B cell (primary cell): Measurements from ENCODE around the gene CPS1. TPM values are rescaled to one million over a fixed set of nuclear protein-coding genes. Genes with fewer than 3 reads are reported as not detected.

Source experiments
- ATAC-seq: fragments of 200-7000 bp; cut with Tn5 transposase; one replicate; pipeline ENCODE4 v1.10.0; 2021; ENCODE audit warnings: low read depth, mild to moderate bottlenecking, moderate number of reproducible peaks, moderate library complexity
- CTCF ChIA-PET: fragments of 350-600 bp; sonication (Branson Sonifier 250); formaldehyde crosslinking; loops from one replicate; lab custom pipeline; 2021; ENCODE audit warnings: antibody characterized with exemption, inconsistent platforms; lab: Charles Lee
- POLR2A ChIA-PET: fragments of 350-600 bp; sonication (Branson Sonifier 250); formaldehyde crosslinking; loops from one replicate; lab custom pipeline; 2021; ENCODE audit warnings: antibody characterized with exemption; lab: Charles Lee
- DNase-seq: peaks from one replicate; pipeline ENCODE4 v3.0.0; 2013
- H2AFZ ChIP-seq: 2 replicates; pipeline ENCODE4 v1.6.1; 2012; ENCODE audit warnings: mild to moderate bottlenecking, low read depth, low read length; ENCODE audit not compliant: insufficient read depth, poor library complexity, severe bottlenecking
- H3K27ac ChIP-seq, 2 donors: 1 replicate in 1 of 2; 2 replicates in 1 of 2; pipeline ENCODE4 v1.5.1; 2012 to 2013; ENCODE audit warnings: low read length in 2 of 2, mild to moderate bottlenecking in 2 of 2, moderate library complexity in 1 of 2
- H3K27me3 ChIP-seq, 4 experiments: fragments of 200-600 bp in 1 of 4; sonication (generic) in 1 of 4; replicated peaks in 1 of 4; 1 replicate in 2 of 4; 2 replicates in 2 of 4; pipeline versions ENCODE4 v1.6.1 to v1.7.0; 2013 to 2016; ENCODE audit warnings: low read length in 3 of 4, mild to moderate bottlenecking in 2 of 4, mixed read lengths in 1 of 4, moderate library complexity in 1 of 4; ENCODE audit not compliant: insufficient read depth in 4 of 4, control insufficient read depth in 3 of 4; ENCODE audit errors: control extremely low read depth in 1 of 4
- H3K36me3 ChIP-seq, 2 experiments: replicated peaks in 1 of 2; 1 replicate in 1 of 2; 2 replicates in 1 of 2; pipeline versions ENCODE4 v1.6.1 to v1.7.1; 2013; ENCODE audit warnings: low read length in 1 of 2; ENCODE audit not compliant: insufficient read depth in 2 of 2, control insufficient read depth in 1 of 2; ENCODE audit errors: control extremely low read depth in 1 of 2, extremely low read depth in 1 of 2
- H3K4me1 ChIP-seq, 2 donors: fragments of 200-600 bp in 1 of 2; sonication (generic) in 1 of 2; 1 replicate in 1 of 2; 2 replicates in 1 of 2; pipeline versions ENCODE4 v1.5.1 to v1.6.1; 2013 to 2017; ENCODE audit warnings: low read length in 2 of 2; ENCODE audit not compliant: control insufficient read depth in 2 of 2, insufficient read depth in 2 of 2
- H3K4me2 ChIP-seq: replicated peaks from 2 replicates; pipeline ENCODE3; 2012; ENCODE audit warnings: mild to moderate bottlenecking, low read depth, low read length; ENCODE audit not compliant: poor library complexity, severe bottlenecking
- H3K4me3 ChIP-seq, 5 experiments: fragments of 200-600 bp in 1 of 5; sonication (generic) in 1 of 5; 1 replicate in 3 of 5; 2 replicates in 2 of 5; pipeline versions ENCODE4 v1.5.1 to v1.7.0; 2011 to 2016; ENCODE audit warnings: low read length in 4 of 5, mild to moderate bottlenecking in 4 of 5, low read depth in 2 of 5, control low read depth in 1 of 5, moderate library complexity in 1 of 5; ENCODE audit not compliant: insufficient read depth in 1 of 5; ENCODE audit errors: control extremely low read depth in 1 of 5, extremely low read depth in 1 of 5
- H3K79me2 ChIP-seq: fragments of 200-600 bp; sonication (generic); one replicate; pipeline ENCODE4 v1.6.0; 2016; ENCODE audit warnings: low read length; ENCODE audit not compliant: control insufficient read depth, insufficient read depth
- H3K9ac ChIP-seq: fragments of 200-600 bp; sonication (generic); 2 replicates; pipeline ENCODE4 v1.6.1; 2017; ENCODE audit warnings: mild to moderate bottlenecking, low read length, moderate library complexity
- H3K9me3 ChIP-seq, 3 donors: one replicate each; pipeline versions ENCODE4 v1.6.1 to v1.7.1; 2013; ENCODE audit warnings: low read length in 2 of 3; ENCODE audit not compliant: control insufficient read depth in 2 of 3, insufficient read depth in 1 of 3; ENCODE audit errors: control extremely low read depth in 1 of 3
- H4K20me1 ChIP-seq: 2 replicates; pipeline ENCODE4 v1.6.0; 2012; ENCODE audit warnings: mild to moderate bottlenecking, low read length; ENCODE audit not compliant: insufficient read depth, control insufficient read depth, poor library complexity, severe bottlenecking
- H3K27ac Mint-ChIP-seq: one replicate; pipeline ENCODE4 v1.8.0; 2021; ENCODE audit warnings: mixed read lengths
- H3K27me3 Mint-ChIP-seq: one replicate; pipeline ENCODE4 v1.8.0; 2021; ENCODE audit warnings: mixed read lengths
- H3K4me1 Mint-ChIP-seq: one replicate; pipeline ENCODE4 v1.8.0; 2021; ENCODE audit warnings: mixed read lengths
- H3K4me3 Mint-ChIP-seq: one replicate; pipeline ENCODE4 v1.8.0; 2021; ENCODE audit warnings: mixed read lengths
- H3K9me3 Mint-ChIP-seq: one replicate; pipeline ENCODE4 v1.8.0; 2022; ENCODE audit warnings: mixed read lengths; ENCODE audit not compliant: insufficient read depth
- EZH2 ChIP-seq: IDR thresholded peaks from 2 replicates; pipeline ENCODE4 v1.6.1; 2012; ENCODE audit warnings: borderline replicate concordance, low read depth, mild to moderate bottlenecking, moderate library complexity, low read length; ENCODE audit not compliant: insufficient read depth, poor library complexity, severe bottlenecking
- WGBS: methylation state at CpG from one replicate; pipeline ENCODE4 v1.1.5; 2013; ENCODE audit warnings: missing lambda C conversion rate; ENCODE audit not compliant: insufficient coverage; 5-methylcytosine and 5-hydroxymethylcytosine counted together
- intact Hi-C: fragments of 100-400 bp; cut with micrococcal nuclease; formaldehyde crosslinking; loops from one replicate; pipeline ENCODE4 v1.10.0; 2022
- polyA plus RNA-seq: library from polyadenylated mRNA; depleted of rRNA; stranded (reverse); fragments of >200 nt; gene quantifications from 2 replicates; pipeline ENCODE4 v1.2.3, GENCODE V29; 2012
- total RNA-seq, 2 donors: library from RNA; stranded (reverse); fragments of 120-200 nt in 1 of 2; gene quantifications; 1 replicate in 1 of 2; 2 replicates in 1 of 2; pipeline versions ENCODE4 v1.2.3 to v1.2.4, GENCODE V29; 2013 to 2022
- TF ChIP-seq, protein P1 (sequence below): fragments of 200-600 bp; IDR thresholded peaks from one replicate; pipeline ENCODE4 v1.8.0; 2022; ENCODE audit warnings: antibody characterized with exemption, mild to moderate bottlenecking

CPS1 gene
- total and polyA plus RNA-seq, 2 donors (not counting 1 experiment from before 2014, with no cell fraction given), result 0.12 to 0.25 TPM

DNA sequence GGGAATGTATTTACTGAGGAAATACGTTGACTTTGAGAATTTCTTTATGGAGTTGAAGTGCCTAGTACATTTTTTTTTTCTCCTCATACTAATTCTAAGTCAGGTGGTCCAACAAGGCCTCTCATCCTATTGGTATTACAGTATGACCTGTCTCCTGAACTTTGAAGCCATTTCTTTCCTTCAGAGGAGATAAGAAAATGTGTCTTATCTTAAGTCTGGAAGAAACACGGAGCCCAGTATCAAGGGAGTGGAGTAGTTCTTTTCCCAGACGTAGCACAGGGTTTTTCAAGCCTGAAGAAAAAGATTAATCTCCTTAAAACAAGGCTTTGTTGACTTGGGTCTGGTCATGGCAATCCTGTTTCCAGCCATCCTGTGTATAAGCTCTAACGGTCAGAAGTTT, 11.6 kb upstream of the CPS1 start:
- H3K9me3 Mint-ChIP-seq, result no peaks in the 10 kb centered on the region
- Histone ChIP-seq H3K27me3 (no peaks in the 10 kb centered on the region), H3K9me3 (no peaks in the 10 kb centered on the region), H4K20me1 (no peaks in the 10 kb centered on the region), H3K4me2 (no peak overlapping the region), H3K9ac (no peak overlapping the region), H3K4me1 (no peaks in the 10 kb centered on the region), H2AFZ (no peak overlapping the region), H3K4me3 (no peak overlapping the region), H3K79me2 (no peaks in the 10 kb centered on the region), H3K36me3 (no peaks in the 10 kb centered on the region), H3K27ac (no peak overlapping the region)
- intact Hi-C loops, result no loop called here
- peaks cover 2% of the 10 kb centered on the region for H3K27me3 Mint-ChIP-seq
- no peak overlapping the region for H3K4me3 Mint-ChIP-seq
- TF ChIP-seq, protein P1, sequence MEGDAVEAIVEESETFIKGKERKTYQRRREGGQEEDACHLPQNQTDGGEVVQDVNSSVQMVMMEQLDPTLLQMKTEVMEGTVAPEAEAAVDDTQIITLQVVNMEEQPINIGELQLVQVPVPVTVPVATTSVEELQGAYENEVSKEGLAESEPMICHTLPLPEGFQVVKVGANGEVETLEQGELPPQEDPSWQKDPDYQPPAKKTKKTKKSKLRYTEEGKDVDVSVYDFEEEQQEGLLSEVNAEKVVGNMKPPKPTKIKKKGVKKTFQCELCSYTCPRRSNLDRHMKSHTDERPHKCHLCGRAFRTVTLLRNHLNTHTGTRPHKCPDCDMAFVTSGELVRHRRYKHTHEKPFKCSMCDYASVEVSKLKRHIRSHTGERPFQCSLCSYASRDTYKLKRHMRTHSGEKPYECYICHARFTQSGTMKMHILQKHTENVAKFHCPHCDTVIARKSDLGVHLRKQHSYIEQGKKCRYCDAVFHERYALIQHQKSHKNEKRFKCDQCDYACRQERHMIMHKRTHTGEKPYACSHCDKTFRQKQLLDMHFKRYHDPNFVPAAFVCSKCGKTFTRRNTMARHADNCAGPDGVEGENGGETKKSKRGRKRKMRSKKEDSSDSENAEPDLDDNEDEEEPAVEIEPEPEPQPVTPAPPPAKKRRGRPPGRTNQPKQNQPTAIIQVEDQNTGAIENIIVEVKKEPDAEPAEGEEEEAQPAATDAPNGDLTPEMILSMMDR, result no peak
- TF ChIP-seq EZH2, result no peak
- H3K27ac Mint-ChIP-seq, result no peak overlapping the region
- POLR2A ChIA-PET, result no interaction called here
- ATAC-seq, result no peak
- WGBS, result 80% methylated on average over 1 of the region's 4 CpGs
- H3K4me1 Mint-ChIP-seq, result no peaks in the 10 kb centered on the region
- no peak for DNase-seq
- CTCF ChIA-PET, result no interaction called here

DNA sequence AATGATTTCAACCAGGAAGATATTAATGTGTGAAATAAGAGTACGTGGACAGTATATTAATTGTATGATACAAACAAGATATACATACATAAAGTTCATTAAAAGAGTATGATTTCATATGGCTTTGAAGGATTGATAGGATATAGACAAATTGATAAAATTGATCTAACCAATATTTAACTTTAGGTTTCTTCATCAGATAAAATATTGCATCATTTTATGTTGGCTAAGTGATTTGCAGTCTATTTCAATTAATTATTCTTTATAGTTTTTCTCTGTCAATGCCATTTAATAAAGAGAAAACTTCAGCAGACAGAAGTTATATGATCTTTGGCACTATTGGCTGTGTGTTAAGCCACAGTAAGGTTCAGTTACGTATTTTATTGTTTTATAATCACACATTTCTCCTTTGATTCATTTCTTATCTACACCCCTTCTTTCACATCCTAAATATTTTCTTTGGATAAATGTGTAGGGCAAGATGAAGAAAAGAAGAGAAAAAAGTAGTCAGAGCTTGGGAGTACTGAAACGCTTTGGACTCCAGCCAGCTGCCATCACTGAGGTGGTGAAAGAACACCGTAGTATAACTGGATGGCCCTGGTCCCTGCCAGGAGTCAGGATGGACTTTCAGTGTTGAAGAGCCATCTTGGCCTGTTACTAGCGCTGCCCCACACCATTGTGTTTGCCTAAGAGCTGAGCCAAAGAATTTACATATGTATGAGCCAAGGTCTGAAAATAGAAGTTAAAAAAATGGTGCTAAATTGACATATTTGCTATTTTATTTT, 9.8 kb upstream of the CPS1 start:
- Histone ChIP-seq H2AFZ (no peak overlapping the region), H3K79me2 (no peaks in the 10 kb centered on the region), H3K4me1 (no peaks in the 10 kb centered on the region), H3K36me3 (no peaks in the 10 kb centered on the region), H3K9ac (no peak overlapping the region), H3K27ac (no peak overlapping the region), H3K4me3 (no peak overlapping the region), H4K20me1 (no peaks in the 10 kb centered on the region), H3K27me3 (no peaks in the 10 kb centered on the region), H3K4me2 (no peak overlapping the region), H3K9me3 (no peaks in the 10 kb centered on the region)
- intact Hi-C loops, result no loop called here
- ATAC-seq (no peak), DNase-seq (no peak)
- TF ChIP-seq, protein P1, result no peak
- no peak for TF ChIP-seq EZH2
- no peak overlapping the region for H3K27ac Mint-ChIP-seq
- ChIA-PET POLR2A (no interaction called here), CTCF (interaction anchor here (1.7 kb wide), 1 partner anchor 44 kb away, joined by 4 read pairs; no protein-coding TSS in a partner anchor)
- peaks cover 4% of the 10 kb centered on the region for H3K27me3 Mint-ChIP-seq
- no peak overlapping the region for H3K4me3 Mint-ChIP-seq
- 96% methylated on average over 3 of the region's 5 CpGs for WGBS
- no peaks in the 10 kb centered on the region for H3K9me3 Mint-ChIP-seq
- H3K4me1 Mint-ChIP-seq, result no peaks in the 10 kb centered on the region
